ENCODE measurements around the gene PPP1R14B.

DNA sequence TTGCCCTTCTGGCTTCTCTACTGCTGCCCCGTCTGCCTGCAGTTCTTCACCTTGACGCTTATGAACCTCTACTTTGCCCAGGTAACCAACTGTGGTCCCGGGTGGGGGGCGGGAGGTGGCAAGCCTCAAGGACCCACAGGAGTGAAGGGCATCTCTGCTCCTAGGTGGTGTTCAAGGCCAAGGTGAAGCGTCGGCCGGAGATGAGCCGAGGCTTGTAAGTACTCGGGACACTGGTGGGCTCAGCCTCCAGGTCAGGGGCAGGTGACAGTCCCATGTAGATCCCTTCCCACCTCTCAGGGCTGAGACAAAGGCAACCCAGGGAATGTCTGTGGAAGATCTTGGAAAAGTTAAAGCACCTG, 40.0 kb upstream of the PPP1R14B start:
- TF ChIP-seq, protein P1, sequence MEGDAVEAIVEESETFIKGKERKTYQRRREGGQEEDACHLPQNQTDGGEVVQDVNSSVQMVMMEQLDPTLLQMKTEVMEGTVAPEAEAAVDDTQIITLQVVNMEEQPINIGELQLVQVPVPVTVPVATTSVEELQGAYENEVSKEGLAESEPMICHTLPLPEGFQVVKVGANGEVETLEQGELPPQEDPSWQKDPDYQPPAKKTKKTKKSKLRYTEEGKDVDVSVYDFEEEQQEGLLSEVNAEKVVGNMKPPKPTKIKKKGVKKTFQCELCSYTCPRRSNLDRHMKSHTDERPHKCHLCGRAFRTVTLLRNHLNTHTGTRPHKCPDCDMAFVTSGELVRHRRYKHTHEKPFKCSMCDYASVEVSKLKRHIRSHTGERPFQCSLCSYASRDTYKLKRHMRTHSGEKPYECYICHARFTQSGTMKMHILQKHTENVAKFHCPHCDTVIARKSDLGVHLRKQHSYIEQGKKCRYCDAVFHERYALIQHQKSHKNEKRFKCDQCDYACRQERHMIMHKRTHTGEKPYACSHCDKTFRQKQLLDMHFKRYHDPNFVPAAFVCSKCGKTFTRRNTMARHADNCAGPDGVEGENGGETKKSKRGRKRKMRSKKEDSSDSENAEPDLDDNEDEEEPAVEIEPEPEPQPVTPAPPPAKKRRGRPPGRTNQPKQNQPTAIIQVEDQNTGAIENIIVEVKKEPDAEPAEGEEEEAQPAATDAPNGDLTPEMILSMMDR (conservative IDR thresholded peaks at IDR 0.05; ENCODE audit: low read depth, low read length), result no peak
- TF ChIP-seq EZH2 (IDR thresholded peaks at IDR 0.05; ENCODE audit: low read length, unreplicated experiment) (no peak), EZH2phosphoT487 (IDR thresholded peaks at IDR 0.05; ENCODE audit: borderline replicate concordance, low read length) (no peak)
